Bone marrow (tissue), 2 donors: ENCODE results near the gene VPS4B.
"Not testable (repeated sequence)": the region's sequence is repeated elsewhere in the genome, so short reads cannot be mapped to it uniquely, and the experiment has no call there.

ENCODE experiments used
- DNase-seq, 2 donors: peaks; one replicate each; lab custom pipeline; 2025; lab: John Stamatoyannopoulos, UW

The VPS4B gene

GRCh38 chr18:63367053-63367953 is 55.0 kb downstream of the VPS4B start, which contains the start of gene KDSR:
Gene KDSR (minus strand): TSS chr18:63367206. CDS start chr18:63367118, 88 bp downstream.
- DNase-seq: peak; percentile 86 to 96

- peak; percentile 30 to 38 for DNase-seq
Measured at GRCh38 chr18:63366213-63367052, 55.8 kb downstream of the VPS4B start.

GRCh38 chr18:63365876-63366212 is 56.4 kb downstream of the VPS4B start:
- DNase-seq: no peak

- DNase-seq: peak in 1 of 2 donors; percentile 23
Measured at GRCh38 chr18:63363951-63364350, 58.3 kb downstream of the VPS4B start.

GRCh38 chr18:63363420-63363819 is 58.9 kb downstream of the VPS4B start:
- DNase-seq: not testable (repeated sequence)

- no peak for DNase-seq
Measured at GRCh38 chr18:63356272-63356896, 65.9 kb downstream of the VPS4B start.

- no peak for DNase-seq
Measured at GRCh38 chr18:63350230-63350629, 72.0 kb downstream of the VPS4B start.

- DNase-seq: no peak
Measured at GRCh38 chr18:63348508-63349136, 73.7 kb downstream of the VPS4B start.

GRCh38 chr18:63346480-63347183 is 75.6 kb downstream of the VPS4B start:
- DNase-seq: no peak

- DNase-seq: no peak
Measured at GRCh38 chr18:63346031-63346430, 76.2 kb downstream of the VPS4B start.

- DNase-seq: no peak
Measured at GRCh38 chr18:63344918-63345317, 77.4 kb downstream of the VPS4B start.

GRCh38 chr18:63344263-63344662 is 78.0 kb downstream of the VPS4B start:
- no peak for DNase-seq

- peak in 1 of 2 donors; percentile 35 for DNase-seq
Measured at GRCh38 chr18:63342206-63342605, 80.1 kb downstream of the VPS4B start.

GRCh38 chr18:63339920-63340484 is 82.3 kb downstream of the VPS4B start:
- DNase-seq: peak in 1 of 2 donors; percentile 44
